C4-2B (cell line): ENCODE data around the gene PEX14.

ENCODE experiments used
- ZFX ChIP-seq: fragments of 450-650 bp; IDR thresholded peaks from 2 replicates; pipeline ENCODE4 v1.6.1; 2017
- TF ChIP-seq, protein P1 (sequence below): fragments of 450-650 bp; conservative IDR thresholded peaks from 2 replicates; pipeline ENCODE4 v1.5.1; 2017; ENCODE audit warnings: mild to moderate bottlenecking

DNA sequence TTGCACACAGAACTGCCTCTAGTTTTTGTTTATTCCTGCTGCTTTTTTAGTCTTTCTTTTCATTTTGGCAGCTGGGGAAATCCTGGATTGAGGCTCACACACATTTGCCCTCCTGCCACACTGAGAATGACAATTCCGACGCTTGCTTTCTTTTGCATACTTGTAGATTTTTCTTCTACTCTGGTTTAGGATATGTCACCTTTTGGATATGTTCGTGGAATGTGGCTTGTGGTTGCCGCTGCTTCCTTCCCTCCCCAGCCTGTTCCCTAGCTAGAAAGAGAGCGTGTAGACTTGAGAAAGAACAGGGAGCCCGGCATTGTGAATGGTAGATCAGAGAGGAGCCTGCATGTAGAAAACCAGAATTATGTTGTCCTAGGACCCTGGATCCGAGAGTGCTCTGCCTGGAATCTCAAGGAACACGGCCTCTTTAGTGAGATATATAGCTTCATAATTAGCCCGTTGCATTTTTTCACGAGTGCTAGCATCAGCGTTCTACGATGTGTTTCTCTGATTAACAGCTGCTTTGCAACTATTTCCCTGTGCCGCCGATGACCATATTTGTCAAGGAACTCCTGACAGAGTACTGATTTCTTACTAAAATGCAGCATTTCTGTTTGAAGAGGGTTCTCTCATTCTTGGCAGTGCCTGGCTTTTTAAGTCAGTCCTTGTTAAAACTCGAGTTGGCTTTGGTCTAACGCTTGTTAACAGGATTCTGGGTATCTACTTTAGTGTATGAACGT lies 56.2 kb downstream of the PEX14 start:
- TF ChIP-seq, protein P1, sequence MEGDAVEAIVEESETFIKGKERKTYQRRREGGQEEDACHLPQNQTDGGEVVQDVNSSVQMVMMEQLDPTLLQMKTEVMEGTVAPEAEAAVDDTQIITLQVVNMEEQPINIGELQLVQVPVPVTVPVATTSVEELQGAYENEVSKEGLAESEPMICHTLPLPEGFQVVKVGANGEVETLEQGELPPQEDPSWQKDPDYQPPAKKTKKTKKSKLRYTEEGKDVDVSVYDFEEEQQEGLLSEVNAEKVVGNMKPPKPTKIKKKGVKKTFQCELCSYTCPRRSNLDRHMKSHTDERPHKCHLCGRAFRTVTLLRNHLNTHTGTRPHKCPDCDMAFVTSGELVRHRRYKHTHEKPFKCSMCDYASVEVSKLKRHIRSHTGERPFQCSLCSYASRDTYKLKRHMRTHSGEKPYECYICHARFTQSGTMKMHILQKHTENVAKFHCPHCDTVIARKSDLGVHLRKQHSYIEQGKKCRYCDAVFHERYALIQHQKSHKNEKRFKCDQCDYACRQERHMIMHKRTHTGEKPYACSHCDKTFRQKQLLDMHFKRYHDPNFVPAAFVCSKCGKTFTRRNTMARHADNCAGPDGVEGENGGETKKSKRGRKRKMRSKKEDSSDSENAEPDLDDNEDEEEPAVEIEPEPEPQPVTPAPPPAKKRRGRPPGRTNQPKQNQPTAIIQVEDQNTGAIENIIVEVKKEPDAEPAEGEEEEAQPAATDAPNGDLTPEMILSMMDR = no peak
- no peak for TF ChIP-seq ZFX
